Left lung (tissue), 10 donors: ENCODE measurements around the gene RXRG. TPM values are rescaled to one million over a fixed set of nuclear protein-coding genes. Genes with fewer than 3 reads are reported as not detected.

Experiments
- ATAC-seq: fragments of 200-7000 bp; cut with Tn5 transposase; one replicate; pipeline ENCODE4 v1.9.1; 2020; ENCODE audit warnings: moderate library complexity
- DNase-seq, 4 donors: peaks; one replicate each; pipeline ENCODE4 v3.0.0-alpha.2; 2013 to 2020
- H3K27ac ChIP-seq, 2 donors: fragments of 200-600 bp; sonication (generic) in 1 of 2; one replicate each; pipeline versions ENCODE4 v1.5.0 to v1.8.0; 2020 to 2021
- H3K27me3 ChIP-seq, 2 donors: fragments of 200-600 bp; sonication (generic) in 1 of 2; one replicate each; pipeline versions ENCODE4 v1.5.0 to v1.8.0; 2020 to 2021
- H3K36me3 ChIP-seq, 2 donors: fragments of 200-600 bp; sonication (generic) in 1 of 2; one replicate each; pipeline versions ENCODE4 v1.5.0 to v1.8.0; 2020 to 2021
- H3K4me1 ChIP-seq, 2 donors: fragments of 200-600 bp; one replicate each; pipeline ENCODE4 v1.8.0; 2021
- H3K4me3 ChIP-seq, 2 donors: fragments of 200-600 bp; sonication (generic) in 1 of 2; one replicate each; pipeline versions ENCODE4 v1.5.0 to v1.8.0; 2020 to 2021; ENCODE audit warnings: mild to moderate bottlenecking in 1 of 2
- H3K9me3 ChIP-seq, 2 donors: fragments of 200-600 bp; sonication (generic) in 1 of 2; one replicate each; pipeline versions ENCODE4 v1.5.0 to v1.8.0; 2020 to 2021
- CTCF ChIP-seq, 2 donors: fragments of 200-600 bp; sonication (generic) in 1 of 2; IDR thresholded peaks; one replicate each; pipeline versions ENCODE4 v1.5.0 to v1.8.0; 2021; ENCODE audit warnings: antibody characterized with exemption in 2 of 2
- intact Hi-C, 2 donors: fragments of 100-400 bp; cut with DNase I; formaldehyde crosslinking; loops; one replicate each; pipeline versions ENCODE4 v1.11.2 to v1.14.2; 2022
- polyA plus RNA-seq, 6 donors: library from polyadenylated mRNA; unstranded; fragments of 120-200 nt; gene quantifications; one replicate each; pipeline ENCODE4 v1.2.1, GENCODE V29; 2013; ENCODE audit not compliant: insufficient read length in 6 of 6
- total RNA-seq, 2 donors: library from RNA; stranded (reverse); fragmentation: NEBNext Ultra II Directional; extraction: Animal tissue kit (Norgen Biotek cat#: 25700); gene quantifications; one replicate each; pipeline ENCODE4 v1.2.1, GENCODE V29; 2021
- donor health status: DM: no; HTN: yes; CAD: no.
- donor health status: DM: no; HTN: no; CAD: no.

Gene RXRG
- total and polyA plus RNA-seq, 8 donors: 1.1 to 18.4 (median 14.1) TPM

DNA sequence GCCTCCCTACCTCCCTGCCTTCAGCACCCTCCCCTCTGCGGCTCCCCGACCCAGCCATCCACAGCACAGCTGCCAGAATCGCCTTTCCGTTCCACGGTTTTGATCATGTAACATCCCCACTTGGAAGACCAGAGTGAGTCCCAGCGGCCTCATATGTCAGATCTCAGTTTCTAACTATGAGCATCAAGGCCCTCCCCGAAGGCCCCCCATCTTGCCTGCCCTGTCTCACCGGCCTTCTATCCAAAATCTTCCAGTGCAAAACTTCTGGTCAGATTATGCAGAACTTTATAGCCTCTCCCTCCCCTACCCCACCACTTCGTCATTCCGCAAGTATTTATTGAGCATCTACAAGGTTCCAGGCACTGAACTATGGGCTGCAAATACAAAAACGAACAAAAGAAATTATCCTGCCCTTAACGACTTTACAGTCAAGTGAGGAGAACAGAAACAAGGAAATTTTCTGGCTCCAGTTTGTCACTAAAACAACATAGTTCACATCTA is 68.1 kb downstream of the RXRG start:
- Histone ChIP-seq H3K27ac (peak overlapping the region; percentile 70 to 81), H3K27me3 (peaks cover 0 to 58% of the 10 kb centered on the region in 2 donors), H3K4me3 (peak overlapping the region in 1 of 2 donors; percentile 31), H3K4me1 (peaks cover 10 to 14% of the 10 kb centered on the region in 2 donors), H3K36me3 (no peaks in the 10 kb centered on the region), H3K9me3 (no peaks in the 10 kb centered on the region)
- ATAC-seq: no peak
- TF ChIP-seq CTCF (IDR thresholded peaks at IDR 0.05): no peak
- intact Hi-C loops: no loop called here
- DNase-seq: no peak

- ATAC-seq (peak; percentile 88), DNase-seq (peak; percentile 84 to 90 (median 86))
- Histone ChIP-seq H3K4me1 (peaks cover 16 to 19% of the 10 kb centered on the region in 2 donors), H3K27me3 (peaks cover 0 to 55% of the 10 kb centered on the region in 2 donors), H3K9me3 (no peaks in the 10 kb centered on the region), H3K4me3 (peak overlapping the region; percentile 18 to 31), H3K36me3 (no peaks in the 10 kb centered on the region), H3K27ac (peak overlapping the region; percentile 70 to 81)
- intact Hi-C loops: no loop called here
- TF ChIP-seq CTCF (IDR thresholded peaks at IDR 0.05): no peak
Observed at GRCh38 chr1:165376041-165376810, 68.7 kb downstream of the RXRG start.

DNA sequence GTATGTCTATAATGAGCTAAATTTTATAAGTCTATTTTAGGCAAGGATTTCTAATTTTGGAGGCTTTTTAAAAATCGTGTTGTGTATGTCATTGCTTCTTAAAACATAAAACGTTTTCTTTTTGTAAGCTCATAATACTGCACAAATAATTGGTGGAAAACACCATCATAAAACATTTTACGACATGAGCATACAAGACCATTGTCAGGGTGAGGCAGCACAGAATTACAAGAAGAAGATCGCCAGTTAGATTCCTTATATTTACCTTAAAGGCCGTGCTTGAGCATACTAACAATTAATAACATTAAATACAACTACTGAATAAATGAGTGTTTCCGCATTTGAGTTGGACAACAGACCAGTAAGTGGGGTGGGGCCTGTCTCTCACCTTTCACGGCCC is 69.3 kb downstream of the RXRG start:
- no peak for TF ChIP-seq CTCF (IDR thresholded peaks at IDR 0.05)
- DNase-seq: no peak

DNA sequence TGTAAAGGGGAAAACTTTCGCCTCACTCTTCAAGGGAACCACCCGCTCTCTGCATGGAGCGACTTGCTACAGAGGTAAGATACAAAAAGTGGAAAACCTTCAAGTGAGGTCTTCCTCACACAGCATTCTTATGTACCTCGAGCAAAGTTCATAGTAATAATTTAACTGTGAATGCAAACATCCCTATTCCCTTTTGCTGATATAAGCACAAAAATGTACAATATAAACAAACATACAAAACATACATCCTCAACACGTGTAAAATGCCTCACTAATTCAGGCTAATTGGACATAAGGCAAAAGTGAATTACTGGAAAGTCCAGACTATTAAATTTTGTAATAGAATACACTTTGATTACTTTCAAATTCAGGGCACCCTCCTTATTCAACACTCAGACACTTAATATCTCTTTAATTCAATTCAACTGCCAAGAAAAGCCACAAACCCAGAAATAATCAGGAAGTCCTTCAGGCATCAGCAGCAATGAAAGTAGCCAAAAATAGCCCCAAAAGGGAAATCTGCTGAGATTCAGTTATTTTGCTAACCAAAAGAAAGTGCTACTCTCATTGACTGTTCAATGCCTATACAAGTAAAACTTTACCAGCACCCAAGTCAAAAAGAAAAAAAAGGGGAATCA is 73.2 kb downstream of the RXRG start:
- ATAC-seq (no peak), DNase-seq (no peak)
- no peaks in the 10 kb centered on the region for H3K9me3 ChIP-seq
- TF ChIP-seq CTCF (IDR thresholded peaks at IDR 0.05): no peak
- intact Hi-C loops: no loop called here
- peaks cover 0 to 81% of the 10 kb centered on the region in 2 donors for H3K27me3 ChIP-seq
- no peak overlapping the region for H3K4me3 ChIP-seq
- peaks cover 16 to 17% of the 10 kb centered on the region in 2 donors for H3K4me1 ChIP-seq
- H3K27ac ChIP-seq: no peak overlapping the region
- H3K36me3 ChIP-seq: no peaks in the 10 kb centered on the region

More for the DNA sequence above, 69.3 kb downstream of the RXRG start:
- H3K27ac ChIP-seq: peak overlapping the region; percentile 70 to 81
- no peaks in the 10 kb centered on the region for H3K9me3 ChIP-seq
- no peak for ATAC-seq
- peaks cover 0 to 59% of the 10 kb centered on the region in 2 donors for H3K27me3 ChIP-seq
- peak overlapping the region; percentile 18 to 31 for H3K4me3 ChIP-seq
- H3K36me3 ChIP-seq: no peaks in the 10 kb centered on the region
- H3K4me1 ChIP-seq: peaks cover 16 to 19% of the 10 kb centered on the region in 2 donors
- intact Hi-C loops: no loop called here

GRCh38 chr1:165369255-165369848 is 75.6 kb downstream of the RXRG start:
- DNase-seq (peak in 3 of 4 donors; percentile 47 to 83 (median 48)), ATAC-seq (peak; percentile 80)
- no peaks in the 10 kb centered on the region for H3K36me3 ChIP-seq
- peak; percentile 86 to 88 for TF ChIP-seq CTCF (IDR thresholded peaks at IDR 0.05)
- no peaks in the 10 kb centered on the region for H3K9me3 ChIP-seq
- intact Hi-C loops: no loop called here
- H3K4me3 ChIP-seq: no peak overlapping the region
- peaks cover 6 to 10% of the 10 kb centered on the region in 2 donors for H3K4me1 ChIP-seq
- peaks cover 0 to 67% of the 10 kb centered on the region in 2 donors for H3K27me3 ChIP-seq
- H3K27ac ChIP-seq: no peak overlapping the region
